NCI-H1436 (cell line): ENCODE measurements around the gene KIF13A.
"Not testable (repeated sequence)": the region's sequence is repeated elsewhere in the genome, so short reads cannot be mapped to it uniquely, and the experiment has no call there.

Source experiments
- DNase-seq: peaks from one replicate; lab custom pipeline; 2025; lab: John Stamatoyannopoulos, UW

KIF13A gene

DNA sequence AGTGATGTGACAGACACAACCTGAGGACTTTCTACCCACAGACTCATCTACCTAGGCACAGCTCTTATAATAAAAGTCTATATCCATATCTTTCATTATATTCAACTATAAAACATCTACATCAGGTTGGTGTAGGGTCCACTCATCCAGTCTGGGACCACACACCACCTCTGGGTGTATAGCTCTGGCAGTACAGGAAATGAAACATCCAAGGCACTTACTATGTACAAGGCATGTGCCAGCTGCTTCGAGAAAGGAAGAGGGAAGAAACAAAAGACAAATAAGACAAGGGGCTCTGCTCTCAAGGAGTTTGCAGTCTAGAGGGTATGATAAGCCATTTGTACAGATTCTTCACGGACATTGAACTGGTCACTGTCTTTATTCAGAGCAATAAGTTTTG lies 18.6 kb downstream of the KIF13A start:
- no peak for DNase-seq

DNA sequence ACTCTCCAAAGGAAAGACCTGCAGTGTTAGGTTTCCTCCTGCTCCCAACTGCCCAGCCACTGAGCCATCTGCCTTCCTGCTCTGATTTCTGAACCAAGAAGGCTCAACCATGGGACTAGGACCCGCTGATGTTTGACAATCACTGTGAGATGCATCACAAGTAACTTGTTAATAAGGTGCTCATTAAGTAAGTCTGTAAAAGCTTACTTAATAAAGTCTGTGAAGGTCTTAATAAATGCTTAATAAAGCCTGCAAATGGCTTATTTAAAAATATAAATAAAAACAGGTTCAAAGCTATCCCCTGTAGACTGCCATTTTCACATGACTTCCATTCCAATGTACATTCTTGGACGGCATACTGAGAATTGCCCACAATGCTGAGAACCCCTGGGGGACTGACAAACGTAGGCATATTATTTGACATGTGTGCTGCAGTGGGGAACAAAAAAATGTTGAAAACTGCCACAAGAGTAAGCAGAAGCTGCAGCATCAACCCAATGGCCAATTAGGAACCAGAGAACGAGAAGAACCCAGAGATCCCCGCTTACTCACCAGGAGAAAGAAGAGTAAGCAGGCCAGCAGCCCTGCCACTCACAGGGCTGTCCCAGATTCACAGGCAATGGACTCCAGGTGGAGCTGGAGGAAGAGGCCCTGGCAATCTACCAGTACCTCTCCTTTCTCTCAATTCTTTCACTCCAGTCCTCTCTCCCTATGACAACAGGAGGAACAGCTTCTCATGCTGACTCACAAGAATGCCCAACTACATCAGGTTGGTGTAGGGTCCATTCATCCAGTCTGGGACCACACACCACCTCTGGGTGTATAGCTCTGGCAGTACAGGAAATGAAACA lies 19.5 kb downstream of the KIF13A start:
- no peak for DNase-seq

DNA sequence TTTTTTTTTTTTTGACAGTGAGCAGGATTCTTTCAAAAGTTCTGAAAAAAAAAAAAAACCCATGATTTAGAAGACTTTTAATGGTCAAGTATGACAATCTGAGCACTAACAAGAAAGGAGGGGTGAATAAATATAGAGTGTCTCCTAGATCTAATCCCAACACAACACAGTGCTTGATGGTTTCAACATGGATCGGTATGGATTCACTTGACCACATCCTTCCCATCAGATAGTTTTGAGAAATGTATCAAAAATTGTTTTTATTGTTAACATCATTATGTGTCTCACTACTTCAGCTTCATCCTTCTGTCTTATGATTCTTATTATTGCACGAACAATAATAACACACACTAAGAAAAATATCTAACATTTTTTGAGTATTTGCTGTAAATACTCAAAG lies 21.0 kb downstream of the KIF13A start:
- no peak for DNase-seq

DNA sequence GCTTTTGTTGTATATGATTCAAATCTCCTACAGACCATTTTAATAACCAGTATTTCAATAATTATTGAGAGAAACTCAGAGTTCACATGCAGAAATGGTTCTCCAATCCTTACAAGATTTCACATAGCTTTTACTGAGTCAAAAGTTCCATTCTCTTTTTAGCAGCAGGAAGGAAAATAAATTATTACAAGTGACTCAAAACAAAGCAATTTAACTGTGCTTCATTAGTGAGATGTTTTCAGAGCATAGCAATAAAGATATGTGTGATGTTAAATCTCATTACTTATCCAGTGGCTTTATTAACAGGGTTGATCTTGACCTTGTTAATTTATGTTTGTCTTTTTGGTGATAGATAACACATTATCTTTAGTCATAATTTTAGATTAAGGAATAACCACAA lies 22.0 kb downstream of the KIF13A start:
- no peak for DNase-seq

DNA sequence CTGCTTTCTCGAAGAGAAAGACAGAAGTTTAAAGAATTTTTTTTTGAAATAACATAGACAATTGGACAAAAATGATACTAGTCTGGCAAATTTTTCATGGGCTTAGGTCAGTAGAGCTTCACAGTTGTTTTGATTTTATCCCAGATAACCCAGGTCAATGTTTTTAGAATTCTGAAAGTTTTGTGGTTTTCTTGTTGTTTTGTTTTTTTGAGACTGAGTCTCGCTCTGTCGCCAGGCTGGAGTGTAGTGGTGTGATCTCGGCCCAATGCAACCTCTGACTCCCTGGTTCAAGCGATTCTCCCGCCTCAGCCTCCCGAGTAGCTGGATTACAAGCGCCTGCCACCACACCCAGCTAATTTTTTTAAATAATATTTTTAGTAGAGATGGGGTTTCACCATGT lies 22.8 kb downstream of the KIF13A start:
- DNase-seq = no peak

- DNase-seq = no peak
These were observed 24.9 kb downstream of the KIF13A start for GRCh38 chr6:17962436-17963031.

DNA sequence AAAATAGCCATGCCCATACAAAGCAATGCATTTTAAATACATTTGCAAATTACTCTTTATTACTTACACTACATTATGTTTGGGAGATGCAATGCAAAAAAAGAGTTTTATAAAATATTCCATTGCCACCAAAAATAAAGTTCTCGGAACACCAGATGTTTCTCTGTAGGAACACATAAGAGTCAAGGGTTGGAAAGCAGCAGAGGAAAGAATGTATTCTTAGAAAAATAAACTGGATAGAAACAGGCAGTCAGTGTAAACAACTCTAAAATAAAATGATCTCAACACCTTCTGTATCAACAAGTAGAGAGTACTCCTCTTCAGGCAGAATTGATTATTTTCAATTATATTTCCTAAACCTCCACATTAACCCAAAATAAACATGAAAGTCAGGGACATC lies 28.1 kb downstream of the KIF13A start:
- DNase-seq = no peak

- DNase-seq = no peak
These were observed 29.4 kb downstream of the KIF13A start for GRCh38 chr6:17957904-17958620.

GRCh38 chr6:17957498-17957897 lies 29.9 kb downstream of the KIF13A start:
- DNase-seq = no peak

DNA sequence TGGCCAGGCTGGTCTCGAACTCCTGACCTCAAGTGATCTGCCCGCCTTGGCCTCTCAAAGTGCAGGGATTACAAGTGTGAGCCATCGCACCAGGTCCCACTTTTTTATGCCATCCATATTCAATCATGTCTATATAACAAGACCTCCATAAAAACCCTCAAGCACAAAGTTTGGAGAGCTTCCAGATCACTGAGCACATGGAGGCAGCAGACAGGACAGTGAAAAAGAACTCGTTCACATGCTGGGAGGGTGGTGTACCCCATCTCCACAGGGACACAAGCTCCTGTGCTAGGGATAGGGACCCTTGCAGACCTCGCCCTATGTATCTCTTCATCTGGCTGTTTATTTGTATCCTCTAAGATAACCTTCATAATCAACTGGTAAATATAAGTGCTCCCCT lies 30.3 kb downstream of the KIF13A start:
- DNase-seq = no peak

DNA sequence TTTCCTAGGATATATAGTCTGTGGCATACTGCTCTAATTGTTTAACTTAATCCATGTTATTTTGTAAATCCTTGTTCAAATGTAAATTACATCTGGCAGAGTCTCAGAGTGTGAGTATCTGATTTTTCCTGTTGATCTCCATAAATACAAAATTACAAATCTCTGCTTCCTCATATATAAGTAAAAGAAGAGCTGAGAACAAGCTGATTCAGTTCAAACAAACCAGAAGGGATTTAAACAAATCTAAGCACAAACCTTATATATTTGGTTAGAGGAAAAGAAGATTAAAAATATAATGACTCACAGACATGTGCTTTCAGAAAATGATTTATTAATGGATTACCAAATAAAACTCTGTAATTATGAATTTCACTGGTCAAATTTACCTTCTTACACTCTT lies 37.3 kb downstream of the KIF13A start:
- DNase-seq = no peak

- no peak for DNase-seq
These were observed 38.3 kb downstream of the KIF13A start for GRCh38 chr6:17949168-17949567.

DNA sequence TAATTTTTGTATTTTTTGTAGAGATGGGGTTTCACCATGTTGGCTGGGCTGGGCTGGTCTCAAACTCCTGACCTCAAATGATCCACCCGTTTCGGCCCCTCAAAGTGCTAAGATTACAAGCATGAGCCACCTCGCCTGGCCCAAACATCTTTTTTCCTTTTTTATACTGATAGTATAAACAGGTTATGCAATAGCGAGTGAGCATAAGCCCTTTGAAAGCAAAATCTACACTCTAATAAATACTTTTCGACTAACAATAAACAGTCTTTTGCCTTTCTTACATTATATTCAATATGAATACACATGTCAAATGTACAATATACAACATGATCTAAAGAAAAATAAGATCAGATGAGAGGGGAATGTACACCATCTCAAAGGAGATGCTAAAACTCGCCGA lies 38.7 kb downstream of the KIF13A start:
- no peak for DNase-seq

DNA sequence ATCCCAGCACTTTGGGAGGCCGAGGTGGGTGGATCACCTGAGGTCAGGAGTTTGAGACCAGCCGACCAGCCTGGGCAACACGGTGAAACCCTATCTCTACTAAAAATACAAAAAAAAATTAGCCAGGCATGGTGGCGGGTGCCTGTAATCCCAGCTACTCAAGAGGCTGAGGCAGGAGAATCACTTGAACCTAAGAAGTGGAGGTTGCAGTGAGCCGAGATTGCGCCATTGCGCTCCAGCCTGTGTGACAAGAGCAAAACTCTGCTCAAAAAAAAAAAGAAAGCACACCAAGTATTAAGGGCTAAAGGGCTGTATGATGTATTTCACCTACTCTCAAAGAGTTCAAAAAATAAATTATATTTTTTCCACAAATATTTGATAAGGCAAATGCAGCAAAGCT lies 39.9 kb downstream of the KIF13A start:
- not testable (repeated sequence) for DNase-seq

DNA sequence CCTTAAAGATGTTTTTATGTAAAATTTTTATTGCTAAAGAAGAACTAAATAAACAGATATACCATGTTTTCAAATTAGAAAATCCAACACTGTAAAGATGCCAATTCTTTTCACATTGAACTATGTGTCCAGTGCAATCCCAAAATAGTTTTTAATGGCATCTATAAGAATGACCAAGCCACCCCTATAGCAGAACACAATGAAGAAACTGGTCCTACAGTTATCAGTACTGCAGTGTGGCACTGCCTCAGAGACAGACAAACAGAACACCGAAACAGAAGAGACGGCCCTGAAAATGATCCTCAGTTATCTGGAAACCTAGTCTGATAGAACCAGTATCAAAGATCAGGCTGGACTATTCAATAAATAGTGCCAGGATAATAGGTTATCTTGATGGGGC lies 41.9 kb downstream of the KIF13A start:
- DNase-seq = no peak

DNA sequence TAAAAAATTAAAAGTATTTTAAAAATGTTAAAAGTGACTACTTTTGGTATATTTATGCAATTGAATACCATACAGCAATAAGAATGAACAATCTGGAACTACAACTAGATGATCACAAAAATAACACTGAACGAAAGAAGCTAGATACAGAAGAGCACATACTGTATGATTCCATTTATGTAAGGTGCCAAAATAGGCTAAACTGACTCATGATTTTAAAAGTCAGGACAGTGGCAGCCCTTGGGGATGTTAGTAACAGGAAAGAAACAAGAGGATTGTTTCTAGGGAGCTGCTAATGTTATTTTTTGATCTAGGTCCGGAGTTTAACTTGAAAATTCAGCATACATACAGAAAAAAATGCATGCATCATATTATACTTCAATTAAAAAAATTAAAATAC lies 42.3 kb downstream of the KIF13A start:
- no peak for DNase-seq

GRCh38 chr6:17941318-17941717 lies 46.1 kb downstream of the KIF13A start:
- no peak for DNase-seq

DNA sequence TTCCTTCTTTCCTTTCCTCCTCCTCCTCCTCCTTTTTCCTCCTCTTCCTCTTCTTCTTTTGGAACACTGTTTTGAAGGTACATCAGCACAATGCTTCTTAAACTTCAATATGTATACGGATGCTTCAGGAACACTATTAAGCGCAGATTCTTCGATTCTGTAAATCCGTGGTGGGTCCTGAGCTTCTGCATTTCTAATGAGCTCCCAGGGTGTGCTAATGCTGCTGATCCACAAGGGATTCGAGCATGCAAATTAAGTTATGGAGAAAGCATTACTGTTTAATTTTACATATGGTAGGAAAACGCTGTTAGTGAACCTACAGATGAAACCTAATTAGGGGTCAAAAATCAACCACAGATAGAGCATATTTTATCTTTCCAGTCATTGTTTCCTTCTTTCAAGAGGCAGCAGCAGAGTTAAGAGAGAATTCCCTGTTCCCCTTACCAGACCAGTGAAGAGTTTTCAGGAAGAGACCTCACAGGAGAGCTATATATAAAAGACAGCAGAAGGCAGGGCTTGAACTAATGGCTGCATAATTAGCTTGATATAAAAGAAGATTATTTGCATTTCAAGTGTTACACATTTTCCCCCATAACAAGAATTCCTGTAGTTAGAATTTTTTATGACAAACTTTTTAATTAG lies 47.2 kb downstream of the KIF13A start:
- no peak for DNase-seq

DNA sequence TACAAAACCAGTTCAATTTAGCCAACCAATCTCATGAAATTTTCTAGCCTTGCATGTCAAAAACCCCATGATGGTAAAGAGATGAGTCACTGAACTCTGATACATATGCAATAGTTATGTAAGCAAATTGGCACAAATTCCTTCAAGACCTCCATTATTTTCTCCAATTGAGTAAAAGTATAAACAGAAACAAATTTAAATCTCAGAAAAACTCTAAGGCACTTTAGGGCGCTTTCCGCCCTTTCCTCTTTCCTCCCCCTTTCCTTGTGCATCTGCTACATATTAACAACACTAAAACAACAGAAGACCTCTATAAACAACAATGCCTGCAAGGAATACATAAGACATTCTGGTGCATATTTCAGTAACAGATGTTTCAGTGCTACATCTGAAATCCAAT lies 48.5 kb downstream of the KIF13A start:
- no peak for DNase-seq

- no peak for DNase-seq
These were observed 52.0 kb downstream of the KIF13A start for GRCh38 chr6:17935188-17936149.

GRCh38 chr6:17933716-17934115 lies 53.7 kb downstream of the KIF13A start:
- no peak for DNase-seq
